ENCODE results near the gene RASA2.

GRCh38 chr3:141556034-141556433 lies 69.2 kb downstream of the RASA2 start:
- TF ChIP-seq POLR2AphosphoS5 (IDR thresholded peaks at IDR 0.05; ENCODE audit: low read depth, low read length) = no peak
- no peak for TF ChIP-seq CTCF (IDR thresholded peaks at IDR 0.05)
- TF ChIP-seq JUND (IDR thresholded peaks at IDR 0.05) = no peak
